K562 (cell line): Measurements from ENCODE around the gene TNNI2. TPM values are rescaled to one million over a fixed set of nuclear protein-coding genes. Genes with fewer than 3 reads are reported as not detected.
A peak's percentile ranks its signal among the peaks of the same experiment; 100 is the strongest.

Source experiments
- BCL6 ChIP-seq: fragments of 250-450 bp; sonication (Bioruptor Pico); IDR thresholded peaks from 2 replicates; pipeline ENCODE4 v1.4.0; 2020
- CHCHD3 ChIP-seq: fragments of 250-450 bp; sonication (Bioruptor Pico); IDR thresholded peaks from 2 replicates; pipeline ENCODE4 v2.1.2; 2022; ENCODE audit warnings: mild to moderate bottlenecking
- CHD1 ChIP-seq: fragments of 200-600 bp; sonication (generic); IDR thresholded peaks from one replicate; pipeline ENCODE4 v1.6.1; 2012; ENCODE audit warnings: mild to moderate bottlenecking, moderate library complexity, low read length, inconsistent platforms
- ELF4 ChIP-seq: fragments of 450-650 bp; formaldehyde crosslinking; IDR thresholded peaks from 2 replicates; pipeline ENCODE4 v1.4.0; 2022; ENCODE audit warnings: missing genetic modification characterization
- EZH2 ChIP-seq: IDR thresholded peaks from 2 replicates; pipeline ENCODE4 v1.6.1; 2012; ENCODE audit warnings: low read depth, mild to moderate bottlenecking, inconsistent platforms, low read length, borderline replicate concordance
- GTF2E2 ChIP-seq: fragments of 200-800 bp; sonication (Bioruptor generic); IDR thresholded peaks from 2 replicates; pipeline ENCODE4 v1.6.1; 2016; ENCODE audit warnings: missing genetic modification characterization, missing compliant biosample characterization
- HDAC8 ChIP-seq: fragments of 450-650 bp; IDR thresholded peaks from 2 replicates; pipeline ENCODE4 v1.6.1; 2016; ENCODE audit warnings: mild to moderate bottlenecking, missing genetic modification characterization, moderate library complexity, missing compliant biosample characterization
- MCM2 ChIP-seq: fragments of 450-650 bp; IDR thresholded peaks from 2 replicates; pipeline ENCODE4 v1.6.1; 2017; ENCODE audit warnings: low read depth, mild to moderate bottlenecking
- NFRKB ChIP-seq: fragments of 450-650 bp; IDR thresholded peaks from 2 replicates; pipeline ENCODE4 v1.6.1; 2016; ENCODE audit warnings: low read depth
- PHB ChIP-seq: fragments of 250-450 bp; sonication (Bioruptor Pico); IDR thresholded peaks from 2 replicates; pipeline ENCODE4 v1.5.0; 2021
- PTRF ChIP-seq: fragments of 450-650 bp; IDR thresholded peaks from 2 replicates; pipeline ENCODE4 v1.6.1; 2016; ENCODE audit warnings: mild to moderate bottlenecking, missing genetic modification characterization, missing compliant biosample characterization
- RB1 ChIP-seq: fragments of 450-650 bp; IDR thresholded peaks from 2 replicates; pipeline ENCODE4 v1.6.1; 2017; ENCODE audit warnings: low read depth, mild to moderate bottlenecking
- RNF2 ChIP-seq: sonication (generic); IDR thresholded peaks from 2 replicates; pipeline ENCODE4 v1.6.1; 2016
- SMAD4 ChIP-seq: fragments of 250-450 bp; sonication (Bioruptor Pico); conservative IDR thresholded peaks from 2 replicates; pipeline ENCODE4 v1.8.0; 2021; ENCODE audit warnings: inconsistent platforms, mild to moderate bottlenecking, moderate library complexity
- SMC3 ChIP-seq: conservative IDR thresholded peaks from 2 replicates; pipeline ENCODE4 v1.6.1; 2011; ENCODE audit warnings: low read depth, low read length, improper control_type of control experiment; ENCODE audit not compliant: insufficient read depth
- TAL1 ChIP-seq: fragments of 450-650 bp; IDR thresholded peaks from 2 replicates; pipeline ENCODE4 v1.6.1; 2016; ENCODE audit warnings: mild to moderate bottlenecking
- TARDBP ChIP-seq: fragments of 450-650 bp; IDR thresholded peaks from 2 replicates; pipeline ENCODE4 v1.6.1; 2016
- TEAD2 ChIP-seq: fragments of 450-650 bp; IDR thresholded peaks from 2 replicates; pipeline ENCODE4 v1.6.1; 2016; ENCODE audit warnings: missing genetic modification characterization, control low read depth, missing compliant biosample characterization
- TOE1 ChIP-seq, 2 experiments: fragments of 450-650 bp in 1 of 2; sonication (generic) in 1 of 2; formaldehyde crosslinking in 1 of 2; IDR thresholded peaks; 2 replicates each; pipeline versions ENCODE4 v1.7.1 to v1.8.0; 2016 to 2022; ENCODE audit warnings: borderline replicate concordance in 2 of 2, mild to moderate bottlenecking in 2 of 2, antibody characterized with exemption in 1 of 2, inconsistent platforms in 1 of 2, low read depth in 1 of 2, missing genetic modification reagents in 1 of 2, moderate library complexity in 1 of 2
- ZNF12 ChIP-seq: sonication (generic); formaldehyde crosslinking; IDR thresholded peaks from 2 replicates; pipeline ENCODE4 v1.4.0; 2020; ENCODE audit warnings: mild to moderate bottlenecking, missing genetic modification reagents
- ZNF589 ChIP-seq: fragments of 200-800 bp; sonication (Bioruptor generic); IDR thresholded peaks from 2 replicates; pipeline ENCODE4 v1.6.1; 2016; ENCODE audit warnings: low read depth, missing genetic modification characterization, missing compliant biosample characterization
- ZNF717 ChIP-seq: fragments of 250-450 bp; sonication (Bioruptor Pico); IDR thresholded peaks from 2 replicates; pipeline ENCODE4 v1.5.0; 2021
- polyA plus RNA-seq, 8 experiments: library from polyadenylated mRNA; depleted of rRNA in 4 of 8; stranded (reverse) in 5 of 8; unstranded in 3 of 8; fragments of >200 nt; fragmentation: Nextera tagmentation in 2 of 8; fragmentation: Illumina TruSeq in 1 of 8; extraction: Ambion mirVana in 2 of 8; extraction: Trizol in 1 of 8; gene quantifications; 2 replicates each; pipeline versions ENCODE4 v1.2.1 to v1.2.3, GENCODE V29; 2011 to 2014; ENCODE audit warnings: inconsistent platforms in 1 of 8, missing spikeins in 1 of 8
- total RNA-seq, 7 experiments: library from RNA; depleted of rRNA in 6 of 7; stranded (reverse); fragments of >200 nt in 6 of 7; fragmentation: Illumina TruSeq in 2 of 7; extraction: Trizol in 2 of 7; gene quantifications; 2 replicates each; pipeline versions ENCODE4 v1.2.1 to v1.2.3, GENCODE V29; 2011 to 2021; ENCODE audit warnings: low replicate concordance in 1 of 7
- TF ChIP-seq, protein P1 (sequence below): sonication (generic); formaldehyde crosslinking; IDR thresholded peaks from 2 replicates; pipeline ENCODE4 v1.8.1; 2023; ENCODE audit warnings: mild to moderate bottlenecking, missing genetic modification reagents
- TF ChIP-seq, protein P2 (sequence below): fragments of 250-450 bp; sonication (Bioruptor Pico); IDR thresholded peaks from 2 replicates; pipeline ENCODE4 v1.4.0; 2020; ENCODE audit warnings: mild to moderate bottlenecking, moderate library complexity, borderline replicate concordance
- TF ChIP-seq, protein P3 (sequence below): fragments of 250-450 bp; sonication (Bioruptor Pico); IDR thresholded peaks from 2 replicates; pipeline ENCODE4 v1.8.0; 2021; ENCODE audit warnings: borderline replicate concordance, mild to moderate bottlenecking, moderate library complexity; ENCODE audit not compliant: poor library complexity, severe bottlenecking

TNNI2 gene
- total and polyA plus RNA-seq, 9 of the 15 experiments (the other 6 are each of a cell fraction or from before 2014, with no cell fraction given), result not detected

DNA sequence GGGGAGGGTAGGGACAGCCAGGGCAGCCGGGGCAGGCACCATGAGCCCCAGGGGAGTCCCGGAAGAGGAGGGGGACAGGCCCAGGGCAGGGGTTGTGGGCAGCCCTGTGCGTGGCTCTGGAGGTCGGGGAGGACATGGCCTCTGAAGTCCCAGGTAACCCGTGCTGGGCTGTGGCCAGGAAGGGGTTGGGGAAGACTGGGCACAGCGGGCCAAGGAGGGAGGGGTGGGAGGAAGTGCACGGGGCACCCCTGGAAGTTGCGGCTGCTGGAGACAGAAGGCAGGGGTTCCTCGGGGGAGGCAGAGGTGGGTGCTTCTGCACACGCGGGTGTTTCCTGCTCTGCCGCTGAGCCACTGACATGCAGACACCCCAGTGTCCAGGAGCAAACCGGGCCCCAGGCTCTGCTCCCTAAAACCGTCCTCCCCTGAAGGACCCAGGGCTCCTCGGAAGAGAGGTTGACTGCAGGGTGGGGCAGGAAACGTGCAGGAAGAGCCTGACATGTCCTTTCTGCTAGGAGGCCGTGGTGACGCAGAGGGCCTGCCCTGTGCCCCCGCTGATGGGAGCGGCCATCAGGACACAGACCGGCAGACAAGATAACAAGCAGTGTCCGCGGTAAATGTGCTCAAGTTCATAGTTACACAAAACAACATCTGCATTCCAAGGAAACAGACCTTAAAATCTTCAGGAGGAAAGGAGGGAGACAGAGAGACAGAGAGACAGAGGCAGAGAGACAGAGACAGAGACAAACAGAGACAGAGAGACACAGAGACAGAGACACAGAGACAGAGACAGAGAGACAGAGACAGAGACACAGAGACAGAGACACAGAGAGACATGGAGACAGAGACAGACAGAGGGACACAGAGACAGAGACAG is 5.7 kb downstream of the TNNI2 start (continued):
- TF ChIP-seq, protein P1, sequence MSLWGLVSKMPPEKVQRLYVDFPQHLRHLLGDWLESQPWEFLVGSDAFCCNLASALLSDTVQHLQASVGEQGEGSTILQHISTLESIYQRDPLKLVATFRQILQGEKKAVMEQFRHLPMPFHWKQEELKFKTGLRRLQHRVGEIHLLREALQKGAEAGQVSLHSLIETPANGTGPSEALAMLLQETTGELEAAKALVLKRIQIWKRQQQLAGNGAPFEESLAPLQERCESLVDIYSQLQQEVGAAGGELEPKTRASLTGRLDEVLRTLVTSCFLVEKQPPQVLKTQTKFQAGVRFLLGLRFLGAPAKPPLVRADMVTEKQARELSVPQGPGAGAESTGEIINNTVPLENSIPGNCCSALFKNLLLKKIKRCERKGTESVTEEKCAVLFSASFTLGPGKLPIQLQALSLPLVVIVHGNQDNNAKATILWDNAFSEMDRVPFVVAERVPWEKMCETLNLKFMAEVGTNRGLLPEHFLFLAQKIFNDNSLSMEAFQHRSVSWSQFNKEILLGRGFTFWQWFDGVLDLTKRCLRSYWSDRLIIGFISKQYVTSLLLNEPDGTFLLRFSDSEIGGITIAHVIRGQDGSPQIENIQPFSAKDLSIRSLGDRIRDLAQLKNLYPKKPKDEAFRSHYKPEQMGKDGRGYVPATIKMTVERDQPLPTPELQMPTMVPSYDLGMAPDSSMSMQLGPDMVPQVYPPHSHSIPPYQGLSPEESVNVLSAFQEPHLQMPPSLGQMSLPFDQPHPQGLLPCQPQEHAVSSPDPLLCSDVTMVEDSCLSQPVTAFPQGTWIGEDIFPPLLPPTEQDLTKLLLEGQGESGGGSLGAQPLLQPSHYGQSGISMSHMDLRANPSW (CRISPR knock-in tag), result 0 out of 2 replicates have a peak, but pooled peaks have one; percentile 39
- TF ChIP-seq MCM2, result no peak
- peak; percentile 72 for TF ChIP-seq TAL1
- no peak for TF ChIP-seq CHCHD3 (CRISPR knock-in tag)
- no peak for TF ChIP-seq RB1
- no peak for TF ChIP-seq ZNF12 (CRISPR knock-in tag)
- TF ChIP-seq BCL6 (CRISPR knock-in tag), result no peak; the same call in 1 of the 2 replicates
- peak; percentile 90 for TF ChIP-seq ELF4
- TF ChIP-seq ZNF589 (CRISPR knock-in tag), result no peak
- TF ChIP-seq, protein P2, sequence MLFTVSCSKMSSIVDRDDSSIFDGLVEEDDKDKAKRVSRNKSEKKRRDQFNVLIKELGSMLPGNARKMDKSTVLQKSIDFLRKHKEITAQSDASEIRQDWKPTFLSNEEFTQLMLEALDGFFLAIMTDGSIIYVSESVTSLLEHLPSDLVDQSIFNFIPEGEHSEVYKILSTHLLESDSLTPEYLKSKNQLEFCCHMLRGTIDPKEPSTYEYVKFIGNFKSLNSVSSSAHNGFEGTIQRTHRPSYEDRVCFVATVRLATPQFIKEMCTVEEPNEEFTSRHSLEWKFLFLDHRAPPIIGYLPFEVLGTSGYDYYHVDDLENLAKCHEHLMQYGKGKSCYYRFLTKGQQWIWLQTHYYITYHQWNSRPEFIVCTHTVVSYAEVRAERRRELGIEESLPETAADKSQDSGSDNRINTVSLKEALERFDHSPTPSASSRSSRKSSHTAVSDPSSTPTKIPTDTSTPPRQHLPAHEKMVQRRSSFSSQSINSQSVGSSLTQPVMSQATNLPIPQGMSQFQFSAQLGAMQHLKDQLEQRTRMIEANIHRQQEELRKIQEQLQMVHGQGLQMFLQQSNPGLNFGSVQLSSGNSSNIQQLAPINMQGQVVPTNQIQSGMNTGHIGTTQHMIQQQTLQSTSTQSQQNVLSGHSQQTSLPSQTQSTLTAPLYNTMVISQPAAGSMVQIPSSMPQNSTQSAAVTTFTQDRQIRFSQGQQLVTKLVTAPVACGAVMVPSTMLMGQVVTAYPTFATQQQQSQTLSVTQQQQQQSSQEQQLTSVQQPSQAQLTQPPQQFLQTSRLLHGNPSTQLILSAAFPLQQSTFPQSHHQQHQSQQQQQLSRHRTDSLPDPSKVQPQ (CRISPR knock-in tag), result no peak
- TF ChIP-seq HDAC8 (tag), result no peak
- no peak for TF ChIP-seq ZNF717 (CRISPR knock-in tag)
- TF ChIP-seq, protein P3, sequence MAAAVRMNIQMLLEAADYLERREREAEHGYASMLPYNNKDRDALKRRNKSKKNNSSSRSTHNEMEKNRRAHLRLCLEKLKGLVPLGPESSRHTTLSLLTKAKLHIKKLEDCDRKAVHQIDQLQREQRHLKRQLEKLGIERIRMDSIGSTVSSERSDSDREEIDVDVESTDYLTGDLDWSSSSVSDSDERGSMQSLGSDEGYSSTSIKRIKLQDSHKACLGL, result no peak
- peak; percentile 60; the same call in 1 of the 2 replicates for TF ChIP-seq NFRKB
- no peak for TF ChIP-seq RNF2
- no peak for TF ChIP-seq PTRF
- TF ChIP-seq TEAD2, result no peak
- TF ChIP-seq SMC3, result no peak
- no peak for TF ChIP-seq TARDBP
- no peak for TF ChIP-seq PHB (CRISPR knock-in tag)
- no peak for TF ChIP-seq GTF2E2 (tag)
- TF ChIP-seq SMAD4 (CRISPR knock-in tag), result peak; percentile 83
- TF ChIP-seq EZH2, result no peak
- TF ChIP-seq TOE1 (IDR thresholded peaks at IDR 0.05; ENCODE audit: borderline replicate concordance), result peak; percentile 64
- TF ChIP-seq TOE1 (CRISPR knock-in tag; IDR thresholded peaks at IDR 0.05; ENCODE audit: borderline replicate concordance, low read depth), result no peak
- no peak for TF ChIP-seq CHD1
